ENCODE measurements around the gene WNT2B. TPM values are rescaled to one million over a fixed set of nuclear protein-coding genes. Genes with fewer than 3 reads are reported as not detected.

Gene WNT2B
- total and polyA plus RNA-seq, 9 of the 15 experiments (the other 6 are each of a cell fraction or from before 2014, with no cell fraction given) = 0.02 to 0.06 (median 0.04) TPM; not detected in 3

DNA sequence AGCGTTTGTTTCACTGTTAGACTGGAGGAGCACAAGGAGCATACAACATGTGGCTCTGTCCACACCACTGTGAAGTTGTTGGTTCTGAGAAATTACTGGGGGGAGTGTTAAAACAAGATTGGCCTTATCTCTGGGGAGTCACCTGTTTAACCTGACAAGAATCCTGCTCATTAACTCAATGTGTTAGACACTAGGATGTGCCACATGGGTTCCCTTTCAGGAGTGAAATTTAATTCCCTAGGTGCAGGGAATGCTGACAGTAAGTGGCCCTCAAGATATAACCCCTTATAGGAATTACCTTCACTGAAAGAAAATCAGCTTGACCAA, 45.8 kb upstream of the WNT2B start (continued):
- TF ChIP-seq, protein P1, sequence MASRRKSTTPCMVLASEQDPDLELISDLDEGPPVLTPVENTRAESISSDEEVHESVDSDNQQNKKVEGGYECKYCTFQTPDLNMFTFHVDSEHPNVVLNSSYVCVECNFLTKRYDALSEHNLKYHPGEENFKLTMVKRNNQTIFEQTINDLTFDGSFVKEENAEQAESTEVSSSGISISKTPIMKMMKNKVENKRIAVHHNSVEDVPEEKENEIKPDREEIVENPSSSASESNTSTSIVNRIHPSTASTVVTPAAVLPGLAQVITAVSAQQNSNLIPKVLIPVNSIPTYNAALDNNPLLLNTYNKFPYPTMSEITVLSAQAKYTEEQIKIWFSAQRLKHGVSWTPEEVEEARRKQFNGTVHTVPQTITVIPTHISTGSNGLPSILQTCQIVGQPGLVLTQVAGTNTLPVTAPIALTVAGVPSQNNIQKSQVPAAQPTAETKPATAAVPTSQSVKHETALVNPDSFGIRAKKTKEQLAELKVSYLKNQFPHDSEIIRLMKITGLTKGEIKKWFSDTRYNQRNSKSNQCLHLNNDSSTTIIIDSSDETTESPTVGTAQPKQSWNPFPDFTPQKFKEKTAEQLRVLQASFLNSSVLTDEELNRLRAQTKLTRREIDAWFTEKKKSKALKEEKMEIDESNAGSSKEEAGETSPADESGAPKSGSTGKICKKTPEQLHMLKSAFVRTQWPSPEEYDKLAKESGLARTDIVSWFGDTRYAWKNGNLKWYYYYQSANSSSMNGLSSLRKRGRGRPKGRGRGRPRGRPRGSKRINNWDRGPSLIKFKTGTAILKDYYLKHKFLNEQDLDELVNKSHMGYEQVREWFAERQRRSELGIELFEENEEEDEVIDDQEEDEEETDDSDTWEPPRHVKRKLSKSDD (conservative IDR thresholded peaks at IDR 0.05; ENCODE audit: low read length) = no peak
- TF ChIP-seq, protein P2, sequence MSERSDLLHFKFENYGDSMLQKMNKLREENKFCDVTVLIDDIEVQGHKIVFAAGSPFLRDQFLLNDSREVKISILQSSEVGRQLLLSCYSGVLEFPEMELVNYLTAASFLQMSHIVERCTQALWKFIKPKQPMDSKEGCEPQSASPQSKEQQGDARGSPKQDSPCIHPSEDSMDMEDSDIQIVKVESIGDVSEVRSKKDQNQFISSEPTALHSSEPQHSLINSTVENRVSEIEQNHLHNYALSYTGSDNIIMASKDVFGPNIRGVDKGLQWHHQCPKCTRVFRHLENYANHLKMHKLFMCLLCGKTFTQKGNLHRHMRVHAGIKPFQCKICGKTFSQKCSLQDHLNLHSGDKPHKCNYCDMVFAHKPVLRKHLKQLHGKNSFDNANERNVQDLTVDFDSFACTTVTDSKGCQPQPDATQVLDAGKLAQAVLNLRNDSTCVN (CRISPR knock-in tag; IDR thresholded peaks at IDR 0.05) = no peak
- TF ChIP-seq, protein P3, sequence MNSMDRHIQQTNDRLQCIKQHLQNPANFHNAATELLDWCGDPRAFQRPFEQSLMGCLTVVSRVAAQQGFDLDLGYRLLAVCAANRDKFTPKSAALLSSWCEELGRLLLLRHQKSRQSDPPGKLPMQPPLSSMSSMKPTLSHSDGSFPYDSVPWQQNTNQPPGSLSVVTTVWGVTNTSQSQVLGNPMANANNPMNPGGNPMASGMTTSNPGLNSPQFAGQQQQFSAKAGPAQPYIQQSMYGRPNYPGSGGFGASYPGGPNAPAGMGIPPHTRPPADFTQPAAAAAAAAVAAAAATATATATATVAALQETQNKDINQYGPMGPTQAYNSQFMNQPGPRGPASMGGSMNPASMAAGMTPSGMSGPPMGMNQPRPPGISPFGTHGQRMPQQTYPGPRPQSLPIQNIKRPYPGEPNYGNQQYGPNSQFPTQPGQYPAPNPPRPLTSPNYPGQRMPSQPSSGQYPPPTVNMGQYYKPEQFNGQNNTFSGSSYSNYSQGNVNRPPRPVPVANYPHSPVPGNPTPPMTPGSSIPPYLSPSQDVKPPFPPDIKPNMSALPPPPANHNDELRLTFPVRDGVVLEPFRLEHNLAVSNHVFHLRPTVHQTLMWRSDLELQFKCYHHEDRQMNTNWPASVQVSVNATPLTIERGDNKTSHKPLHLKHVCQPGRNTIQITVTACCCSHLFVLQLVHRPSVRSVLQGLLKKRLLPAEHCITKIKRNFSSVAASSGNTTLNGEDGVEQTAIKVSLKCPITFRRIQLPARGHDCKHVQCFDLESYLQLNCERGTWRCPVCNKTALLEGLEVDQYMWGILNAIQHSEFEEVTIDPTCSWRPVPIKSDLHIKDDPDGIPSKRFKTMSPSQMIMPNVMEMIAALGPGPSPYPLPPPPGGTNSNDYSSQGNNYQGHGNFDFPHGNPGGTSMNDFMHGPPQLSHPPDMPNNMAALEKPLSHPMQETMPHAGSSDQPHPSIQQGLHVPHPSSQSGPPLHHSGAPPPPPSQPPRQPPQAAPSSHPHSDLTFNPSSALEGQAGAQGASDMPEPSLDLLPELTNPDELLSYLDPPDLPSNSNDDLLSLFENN (IDR thresholded peaks at IDR 0.05; ENCODE audit: low read depth in 2 of 2, low read length in 2 of 2) = 0 out of 4 replicates have a peak, but pooled peaks of 1 of the 2 experiments have one; percentile 40
- TF ChIP-seq SMARCA5 (IDR thresholded peaks at IDR 0.05) (no peak), BRCA1 (IDR thresholded peaks at IDR 0.05) (no peak), BRCA1 (CRISPR knock-in tag; IDR thresholded peaks at IDR 0.05) (no peak), GTF2E2 (tag; IDR thresholded peaks at IDR 0.05) (no peak), RB1 (IDR thresholded peaks at IDR 0.05; ENCODE audit: low read depth) (no peak), GATA2 (CRISPR knock-in tag; IDR thresholded peaks at IDR 0.05) (peak; percentile 82), ZNF707 (CRISPR knock-in tag; conservative IDR thresholded peaks at IDR 0.05) (no peak), FOXK2 (conservative IDR thresholded peaks at IDR 0.05 in 1 of 2, IDR thresholded peaks at IDR 0.05 in 1 of 2; ENCODE audit: low read depth in 2 of 2) (peak in 1 of 2 experiments; percentile 22; a peak in 1 of 4 replicates), TSC22D4 (tag; IDR thresholded peaks at IDR 0.05) (no peak), CBX2 (IDR thresholded peaks at IDR 0.05; ENCODE audit: insufficient read depth, low read length, poor library complexity, severe bottlenecking) (no peak), HNRNPH1 (optimal IDR thresholded peaks at IDR 0.05; ENCODE audit: low read depth, low read length) (no peak), ZNF384 (IDR thresholded peaks at IDR 0.05; ENCODE audit: low read depth, low read length) (no peak), ILK (tag; IDR thresholded peaks at IDR 0.05; ENCODE audit: borderline replicate concordance, low read depth) (no peak)
- TF ChIP-seq, protein P4, sequence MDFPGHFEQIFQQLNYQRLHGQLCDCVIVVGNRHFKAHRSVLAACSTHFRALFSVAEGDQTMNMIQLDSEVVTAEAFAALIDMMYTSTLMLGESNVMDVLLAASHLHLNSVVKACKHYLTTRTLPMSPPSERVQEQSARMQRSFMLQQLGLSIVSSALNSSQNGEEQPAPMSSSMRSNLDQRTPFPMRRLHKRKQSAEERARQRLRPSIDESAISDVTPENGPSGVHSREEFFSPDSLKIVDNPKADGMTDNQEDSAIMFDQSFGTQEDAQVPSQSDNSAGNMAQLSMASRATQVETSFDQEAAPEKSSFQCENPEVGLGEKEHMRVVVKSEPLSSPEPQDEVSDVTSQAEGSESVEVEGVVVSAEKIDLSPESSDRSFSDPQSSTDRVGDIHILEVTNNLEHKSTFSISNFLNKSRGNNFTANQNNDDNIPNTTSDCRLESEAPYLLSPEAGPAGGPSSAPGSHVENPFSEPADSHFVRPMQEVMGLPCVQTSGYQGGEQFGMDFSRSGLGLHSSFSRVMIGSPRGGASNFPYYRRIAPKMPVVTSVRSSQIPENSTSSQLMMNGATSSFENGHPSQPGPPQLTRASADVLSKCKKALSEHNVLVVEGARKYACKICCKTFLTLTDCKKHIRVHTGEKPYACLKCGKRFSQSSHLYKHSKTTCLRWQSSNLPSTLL (IDR thresholded peaks at IDR 0.05) = no peak
- TF ChIP-seq, protein P5, sequence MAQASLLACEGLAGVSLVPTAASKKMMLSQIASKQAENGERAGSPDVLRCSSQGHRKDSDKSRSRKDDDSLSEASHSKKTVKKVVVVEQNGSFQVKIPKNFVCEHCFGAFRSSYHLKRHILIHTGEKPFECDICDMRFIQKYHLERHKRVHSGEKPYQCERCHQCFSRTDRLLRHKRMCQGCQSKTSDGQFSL (CRISPR knock-in tag; IDR thresholded peaks at IDR 0.05) = no peak
- TF ChIP-seq, protein P5 (tag; IDR thresholded peaks at IDR 0.05) = no peak

Measured in K562 (cell line).